ENCODE results near the gene FTSJ3. TPM values are rescaled to one million over a fixed set of nuclear protein-coding genes. Genes with fewer than 3 reads are reported as not detected.
A peak's percentile ranks its signal among the peaks of the same experiment; 100 is the strongest.

FTSJ3 gene
- total RNA-seq, 2 donors from 2014 or later: 24.3 to 58.0 TPM

DNA sequence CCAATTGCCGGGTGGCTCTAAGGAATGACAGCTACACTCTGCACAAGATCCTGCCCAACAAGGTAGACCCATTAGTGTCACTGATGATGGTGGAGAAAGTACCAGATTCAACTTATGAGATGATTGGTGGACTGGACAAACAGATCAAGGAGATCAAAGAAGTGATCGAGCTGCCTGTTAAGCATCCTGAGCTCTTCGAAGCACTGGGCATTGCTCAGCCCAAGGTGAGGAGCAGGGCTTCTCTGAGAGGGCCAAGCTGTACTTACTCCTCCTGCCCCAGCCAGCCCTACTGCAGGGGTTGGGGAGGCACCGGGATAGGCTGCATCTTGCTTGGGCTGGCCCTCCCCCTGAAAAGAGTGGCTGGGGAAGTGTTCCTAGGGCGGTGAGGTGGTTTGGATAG, 2.8 kb upstream of the FTSJ3 start:
- no peak overlapping the region for H3K27ac ChIP-seq
- peaks cover 0 to 41% of the 10 kb centered on the region in 2 donors for H3K4me1 ChIP-seq
- no peak for DNase-seq (ENCODE audit: low spot score)
- H3K4me3 ChIP-seq: no peak overlapping the region
- H3K27me3 ChIP-seq: no peaks in the 10 kb centered on the region
- no peaks in the 10 kb centered on the region for H3K9me3 ChIP-seq
- TF ChIP-seq CTCF (IDR thresholded peaks at IDR 0.05): no peak
- peaks cover 66% of the 10 kb centered on the region for H3K36me3 ChIP-seq

DNA sequence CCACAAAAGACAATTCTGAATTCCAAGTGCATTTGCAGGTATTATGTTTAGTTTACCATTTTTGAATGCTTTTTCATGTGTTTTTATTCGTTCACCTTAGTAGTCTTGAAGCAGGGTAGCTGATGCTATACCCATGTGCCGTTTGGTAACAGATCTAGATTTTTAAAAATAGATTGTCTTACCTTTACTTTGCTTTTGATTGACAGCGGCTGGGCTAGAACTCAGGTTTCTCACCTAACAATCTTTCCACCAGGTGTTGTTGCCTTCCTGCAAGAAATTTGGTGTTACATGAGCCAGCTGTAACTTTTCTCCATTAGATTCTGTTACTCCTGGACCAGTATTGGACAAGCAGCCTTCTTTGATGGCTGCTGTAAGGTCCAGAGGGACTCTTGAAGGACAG, 1.5 kb upstream of the FTSJ3 start:
- DNase-seq (ENCODE audit: low spot score): peak; percentile 7
- peaks cover 66% of the 10 kb centered on the region for H3K36me3 ChIP-seq
- H3K27me3 ChIP-seq: no peaks in the 10 kb centered on the region
- no peak overlapping the region for H3K27ac ChIP-seq
- H3K4me3 ChIP-seq: no peak overlapping the region
- no peak for TF ChIP-seq CTCF (IDR thresholded peaks at IDR 0.05)
- no peaks in the 10 kb centered on the region for H3K9me3 ChIP-seq
- H3K4me1 ChIP-seq: peaks cover 0 to 32% of the 10 kb centered on the region in 2 donors

DNA sequence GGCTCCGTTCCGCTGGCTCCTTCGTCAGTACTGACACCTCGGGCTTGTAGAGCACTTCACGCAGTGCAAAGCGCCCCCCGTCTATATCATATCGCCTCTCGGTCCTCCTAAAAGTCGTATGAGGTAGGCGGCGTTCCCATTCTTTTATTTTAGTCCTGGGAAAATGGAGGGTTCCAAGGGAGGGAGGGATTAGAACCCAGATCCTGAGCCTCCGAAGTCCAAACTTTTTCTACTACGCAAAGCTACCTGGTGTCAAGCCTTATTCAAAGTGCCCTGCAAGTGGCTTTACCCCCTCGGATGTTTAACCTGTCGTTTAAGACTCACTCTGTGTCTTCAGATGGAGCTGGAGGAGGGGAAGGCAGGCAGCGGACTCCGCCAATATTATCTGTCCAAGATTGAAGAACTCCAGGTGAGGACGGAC, 348 bp upstream of the FTSJ3 start:
- peaks cover 0 to 33% of the 10 kb centered on the region in 2 donors for H3K4me1 ChIP-seq
- H3K27ac ChIP-seq: peak overlapping the region; percentile 85 to 92
- peaks cover 66% of the 10 kb centered on the region for H3K36me3 ChIP-seq

DNA sequence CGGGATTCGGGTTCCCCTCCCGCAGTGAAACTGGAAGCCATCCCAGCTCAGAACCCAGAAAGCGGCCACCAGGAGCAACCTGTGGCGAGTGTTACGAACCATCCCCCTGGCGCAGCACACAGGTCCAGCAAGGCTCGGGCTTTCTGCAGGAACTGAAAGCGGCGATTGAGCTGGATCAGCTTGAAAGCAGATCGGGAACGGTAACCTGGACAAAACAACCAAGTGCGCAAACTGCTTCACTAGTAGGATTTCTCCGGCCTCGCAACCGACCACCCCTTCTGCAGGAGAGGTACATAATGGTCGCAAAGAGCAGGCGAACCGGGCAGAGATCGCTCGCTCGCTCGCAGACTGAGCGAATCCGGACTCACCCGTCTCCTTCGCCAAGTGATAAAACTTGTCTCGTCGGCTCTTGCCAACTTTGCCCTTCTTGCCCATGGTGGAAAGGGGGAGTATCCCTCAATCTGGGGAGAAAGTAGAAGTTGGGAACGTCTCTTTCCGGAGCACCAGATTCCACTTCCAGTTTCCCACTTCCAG, 928 bp downstream of the FTSJ3 start:
- peaks cover 0 to 40% of the 10 kb centered on the region in 2 donors for H3K4me1 ChIP-seq
- peaks cover 66% of the 10 kb centered on the region for H3K36me3 ChIP-seq
- H3K4me3 ChIP-seq: peak overlapping the region; percentile 77 to 89
- H3K27me3 ChIP-seq: no peaks in the 10 kb centered on the region
- no peak for TF ChIP-seq CTCF (IDR thresholded peaks at IDR 0.05)
- H3K27ac ChIP-seq: peak overlapping the region; percentile 85 to 92
- no peaks in the 10 kb centered on the region for H3K9me3 ChIP-seq
- peak; percentile 58 for DNase-seq (ENCODE audit: low spot score)

More for the DNA sequence above, 348 bp upstream of the FTSJ3 start:
- DNase-seq (ENCODE audit: low spot score): peak; percentile 53
- no peaks in the 10 kb centered on the region for H3K9me3 ChIP-seq
- TF ChIP-seq CTCF (IDR thresholded peaks at IDR 0.05): no peak
- H3K4me3 ChIP-seq: peak overlapping the region; percentile 77 to 89
- H3K27me3 ChIP-seq: no peaks in the 10 kb centered on the region

GRCh38 chr17:63824362-63824761, 3.1 kb downstream of the FTSJ3 start:
- Histone ChIP-seq H3K27me3 (no peaks in the 10 kb centered on the region), H3K27ac (no peak overlapping the region), H3K4me1 (peaks cover 0 to 53% of the 10 kb centered on the region in 2 donors), H3K36me3 (peaks cover 66% of the 10 kb centered on the region), H3K9me3 (no peaks in the 10 kb centered on the region), H3K4me3 (no peak overlapping the region)
- no peak for DNase-seq (ENCODE audit: low spot score)
- no peak for TF ChIP-seq CTCF (IDR thresholded peaks at IDR 0.05)
